Smooth muscle cell (in vitro differentiated cells): Measurements from ENCODE around the gene CPM. TPM values are rescaled to one million over a fixed set of nuclear protein-coding genes. Genes with fewer than 3 reads are reported as not detected.

Experiments used
- DNase-seq: peaks from one replicate; lab custom pipeline; 2025; ENCODE audit not compliant: unreplicated experiment; lab: John Stamatoyannopoulos, UW
- H2AFZ ChIP-seq: fragments of 200-600 bp; sonication (generic); 2 replicates; pipeline ENCODE4 v1.6.0; 2016; ENCODE audit warnings: antibody characterized with exemption, low read depth, mild to moderate bottlenecking
- H3F3A ChIP-seq: fragments of 200-600 bp; sonication (generic); 2 replicates; pipeline ENCODE4 v1.6.0; 2017; ENCODE audit warnings: antibody characterized with exemption, low read depth
- H3K27ac ChIP-seq: fragments of 200-600 bp; sonication (generic); 2 replicates; pipeline ENCODE4 v1.5.1; 2016; ENCODE audit warnings: low read depth, mild to moderate bottlenecking
- H3K27me3 ChIP-seq: fragments of 200-600 bp; sonication (generic); 2 replicates; pipeline ENCODE4 v1.6.1; 2016; ENCODE audit warnings: low read depth, mild to moderate bottlenecking
- H3K36me3 ChIP-seq: fragments of 200-600 bp; sonication (generic); 2 replicates; pipeline ENCODE4 v1.5.1; 2016; ENCODE audit warnings: low read depth
- H3K4me1 ChIP-seq: fragments of 200-600 bp; sonication (generic); 2 replicates; pipeline ENCODE4 v1.5.1; 2016; ENCODE audit warnings: low read depth
- H3K4me2 ChIP-seq: fragments of 200-600 bp; sonication (generic); 2 replicates; pipeline ENCODE4 v1.6.0; 2016; ENCODE audit warnings: mild to moderate bottlenecking
- H3K4me3 ChIP-seq: fragments of 200-600 bp; sonication (generic); 2 replicates; pipeline ENCODE4 v1.5.1; 2016; ENCODE audit warnings: mild to moderate bottlenecking
- H3K79me2 ChIP-seq: fragments of 200-600 bp; sonication (generic); 2 replicates; pipeline ENCODE4 v1.6.0; 2016; ENCODE audit warnings: low read depth, mild to moderate bottlenecking
- H3K9ac ChIP-seq: fragments of 200-600 bp; sonication (generic); 2 replicates; pipeline ENCODE4 v1.6.0; 2016; ENCODE audit warnings: low read depth
- H3K9me3 ChIP-seq: fragments of 200-600 bp; sonication (generic); replicated peaks from 2 replicates; pipeline ENCODE4 v1.5.1; 2016; ENCODE audit warnings: low read depth
- H4K20me1 ChIP-seq: fragments of 200-600 bp; sonication (generic); 2 replicates; pipeline ENCODE4 v1.6.0; 2016; ENCODE audit warnings: low read depth
- CTCF ChIP-seq: fragments of 200-600 bp; sonication (generic); IDR thresholded peaks from 2 replicates; pipeline ENCODE4 v1.5.1; 2017; ENCODE audit warnings: borderline replicate concordance, mild to moderate bottlenecking, antibody characterized with exemption; ENCODE audit not compliant: insufficient read depth, poor library complexity, severe bottlenecking
- WGBS: methylation state at CpG from one replicate; pipeline ENCODE4 v1.1.7; 2016; ENCODE audit warnings: low lambda C conversion rate; 5-methylcytosine and 5-hydroxymethylcytosine counted together
- polyA plus RNA-seq: library from polyadenylated mRNA; unstranded; fragments of >200 nt; fragmentation: Nextera tagmentation; extraction: Ambion mirVana; gene quantifications from 2 replicates; pipeline ENCODE4 v1.2.1, GENCODE V29; 2016
- total RNA-seq: library from RNA; depleted of rRNA; stranded (reverse); fragments of >200 nt; gene quantifications from 2 replicates; pipeline ENCODE4 v1.2.3, GENCODE V29; 2014

The CPM gene
- total and polyA plus RNA-seq, 2 experiments from 2014 or later: 0.57 to 6.2 TPM

- Histone ChIP-seq H3K4me1 (no peaks in the 10 kb centered on the region), H3K9ac (no peak overlapping the region), H3K9me3 (no peaks in the 10 kb centered on the region), H3K79me2 (no peaks in the 10 kb centered on the region), H3K4me3 (no peak overlapping the region), H3F3A (no peaks in the 10 kb centered on the region), H3K36me3 (no peaks in the 10 kb centered on the region), H3K4me2 (no peak overlapping the region), H2AFZ (no peak overlapping the region), H4K20me1 (no peaks in the 10 kb centered on the region), H3K27ac (no peak overlapping the region), H3K27me3 (no peaks in the 10 kb centered on the region)
- no peak for TF ChIP-seq CTCF
- 85% methylated on average over 7 of the region's 7 CpGs for WGBS
- DNase-seq: no peak
Measured at GRCh38 chr12:68894276-68894855, 38.6 kb downstream of the CPM start.

GRCh38 chr12:68893741-68894140 is 39.2 kb downstream of the CPM start:
- Histone ChIP-seq H3K9ac (no peak overlapping the region), H4K20me1 (no peaks in the 10 kb centered on the region), H3K79me2 (no peaks in the 10 kb centered on the region), H2AFZ (no peak overlapping the region), H3K4me3 (no peak overlapping the region), H3F3A (no peaks in the 10 kb centered on the region), H3K36me3 (no peaks in the 10 kb centered on the region), H3K4me2 (no peak overlapping the region), H3K27ac (no peak overlapping the region), H3K4me1 (no peaks in the 10 kb centered on the region), H3K9me3 (no peaks in the 10 kb centered on the region), H3K27me3 (no peaks in the 10 kb centered on the region)
- 96% methylated on average over 3 of the region's 3 CpGs for WGBS
- no peak for TF ChIP-seq CTCF
- no peak for DNase-seq

- Histone ChIP-seq H3K9ac (no peak overlapping the region), H2AFZ (no peak overlapping the region), H3K27ac (no peak overlapping the region), H3K79me2 (no peaks in the 10 kb centered on the region), H3K36me3 (no peaks in the 10 kb centered on the region), H3K9me3 (no peaks in the 10 kb centered on the region), H3F3A (no peaks in the 10 kb centered on the region), H3K4me3 (no peak overlapping the region), H3K4me1 (no peaks in the 10 kb centered on the region), H3K4me2 (no peak overlapping the region), H3K27me3 (no peaks in the 10 kb centered on the region), H4K20me1 (no peaks in the 10 kb centered on the region)
- DNase-seq: no peak
- no peak for TF ChIP-seq CTCF
- WGBS: 94% methylated on average over 2 of the region's 2 CpGs
Measured at GRCh38 chr12:68893201-68893600, 39.8 kb downstream of the CPM start.

GRCh38 chr12:68891141-68891540 is 41.8 kb downstream of the CPM start:
- Histone ChIP-seq H3K4me3 (no peak overlapping the region), H3K27ac (no peak overlapping the region), H2AFZ (no peak overlapping the region), H3K4me1 (no peaks in the 10 kb centered on the region), H4K20me1 (no peaks in the 10 kb centered on the region), H3K9me3 (no peaks in the 10 kb centered on the region), H3K4me2 (no peak overlapping the region), H3K27me3 (no peaks in the 10 kb centered on the region), H3K9ac (no peak overlapping the region), H3K79me2 (no peaks in the 10 kb centered on the region), H3K36me3 (no peaks in the 10 kb centered on the region), H3F3A (no peaks in the 10 kb centered on the region)
- DNase-seq: no peak
- no peak for TF ChIP-seq CTCF
- 92% methylated on average over 6 of the region's 6 CpGs for WGBS
